ENCODE measurements around the gene MYH13. TPM values are rescaled to one million over a fixed set of nuclear protein-coding genes. Genes with fewer than 3 reads are reported as not detected.

MYH13 gene
- total RNA-seq, 1 donor from 2014 or later, result not detected

DNA sequence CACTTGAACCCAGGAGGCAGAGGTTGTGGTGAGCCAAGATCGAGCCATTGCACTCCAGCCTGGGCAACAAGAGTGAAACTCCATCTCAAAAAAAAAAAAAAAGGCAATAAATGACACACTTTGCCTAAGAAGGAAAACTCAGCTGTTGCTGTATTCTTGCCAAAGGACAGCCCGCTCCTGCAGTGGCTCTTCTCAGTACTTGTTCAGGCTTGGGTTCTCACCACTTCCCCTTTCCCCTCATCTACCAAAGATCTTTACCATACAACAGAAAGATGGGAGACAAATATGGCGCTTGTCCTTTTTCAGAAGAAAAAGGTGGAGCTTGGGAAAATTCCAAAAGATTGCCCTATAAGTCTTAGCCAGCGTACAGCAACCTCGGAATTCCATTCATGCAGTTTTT, 58.5 kb downstream of the MYH13 start:
- peaks cover 10% of the 10 kb centered on the region for H3K27me3 Mint-ChIP-seq (ENCODE audit: insufficient read depth, low read depth)
- Histone ChIP-seq H3K9me3 (ENCODE audit: low read depth) (no peaks in the 10 kb centered on the region), H3F3A (ENCODE audit: low read depth) (no peaks in the 10 kb centered on the region), H3K36me3 (no peaks in the 10 kb centered on the region), H3K79me2 (ENCODE audit: low read depth) (no peaks in the 10 kb centered on the region), H3K4me3 (no peak overlapping the region), H3K27ac (no peak overlapping the region), H3K9ac (no peak overlapping the region), H2AFZ (replicated peaks) (no peak overlapping the region), H4K20me1 (ENCODE audit: low read depth) (no peaks in the 10 kb centered on the region), H3K4me2 (no peak overlapping the region), H3K27me3 (no peaks in the 10 kb centered on the region), H3K4me1 (no peaks in the 10 kb centered on the region)
- peaks cover 2% of the 10 kb centered on the region for H3K4me1 Mint-ChIP-seq
- peaks cover 9% of the 10 kb centered on the region for H3K9me3 Mint-ChIP-seq
- no peaks in the 10 kb centered on the region for H3K36me3 Mint-ChIP-seq
- DNase-seq (ENCODE audit: low spot score), result no peak
- no peak overlapping the region for H3K4me3 Mint-ChIP-seq
- TF ChIP-seq EZH2 (IDR thresholded peaks at IDR 0.05) (no peak), EZH2phosphoT487 (IDR thresholded peaks at IDR 0.05) (no peak)
- TF ChIP-seq, protein P1, sequence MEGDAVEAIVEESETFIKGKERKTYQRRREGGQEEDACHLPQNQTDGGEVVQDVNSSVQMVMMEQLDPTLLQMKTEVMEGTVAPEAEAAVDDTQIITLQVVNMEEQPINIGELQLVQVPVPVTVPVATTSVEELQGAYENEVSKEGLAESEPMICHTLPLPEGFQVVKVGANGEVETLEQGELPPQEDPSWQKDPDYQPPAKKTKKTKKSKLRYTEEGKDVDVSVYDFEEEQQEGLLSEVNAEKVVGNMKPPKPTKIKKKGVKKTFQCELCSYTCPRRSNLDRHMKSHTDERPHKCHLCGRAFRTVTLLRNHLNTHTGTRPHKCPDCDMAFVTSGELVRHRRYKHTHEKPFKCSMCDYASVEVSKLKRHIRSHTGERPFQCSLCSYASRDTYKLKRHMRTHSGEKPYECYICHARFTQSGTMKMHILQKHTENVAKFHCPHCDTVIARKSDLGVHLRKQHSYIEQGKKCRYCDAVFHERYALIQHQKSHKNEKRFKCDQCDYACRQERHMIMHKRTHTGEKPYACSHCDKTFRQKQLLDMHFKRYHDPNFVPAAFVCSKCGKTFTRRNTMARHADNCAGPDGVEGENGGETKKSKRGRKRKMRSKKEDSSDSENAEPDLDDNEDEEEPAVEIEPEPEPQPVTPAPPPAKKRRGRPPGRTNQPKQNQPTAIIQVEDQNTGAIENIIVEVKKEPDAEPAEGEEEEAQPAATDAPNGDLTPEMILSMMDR (IDR thresholded peaks at IDR 0.05), result no peak
- no peak overlapping the region for H3K27ac Mint-ChIP-seq

DNA sequence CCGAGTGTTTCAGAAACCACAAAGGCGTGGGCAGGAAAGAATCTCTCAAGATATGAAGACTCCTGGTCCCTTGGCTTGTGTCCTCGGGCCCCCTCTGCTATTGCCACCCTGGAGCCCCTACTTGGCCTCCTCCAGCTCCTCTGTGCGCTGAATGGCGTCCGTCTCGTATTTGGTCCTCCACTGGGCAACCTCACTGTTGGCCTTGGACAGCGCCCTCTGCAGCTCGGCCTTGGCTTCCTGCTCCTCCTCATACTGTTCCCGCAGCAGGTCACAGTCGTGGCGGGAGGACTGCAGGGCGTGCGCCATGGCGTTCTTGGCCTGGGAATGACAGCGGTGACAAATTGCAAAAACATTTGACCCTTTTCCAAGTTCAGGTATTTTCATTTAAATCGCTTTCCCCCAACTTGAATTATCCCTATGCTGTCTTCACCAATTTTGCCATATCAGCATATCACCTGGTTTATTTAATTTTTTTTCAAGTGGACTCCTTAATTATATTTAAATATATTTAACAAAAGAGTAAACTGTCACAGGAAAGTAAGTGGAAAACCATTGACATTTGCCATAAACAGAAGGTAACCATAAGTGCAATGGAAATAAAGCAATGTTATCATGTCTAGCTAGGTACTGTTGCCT, 59.7 kb downstream of the MYH13 start:
- no peaks in the 10 kb centered on the region for H3F3A ChIP-seq (ENCODE audit: low read depth)
- DNase-seq (ENCODE audit: low spot score), result no peak
- Mint-ChIP-seq H3K36me3 (no peaks in the 10 kb centered on the region), H3K9me3 (peaks cover 9% of the 10 kb centered on the region), H3K27me3 (ENCODE audit: insufficient read depth, low read depth) (peaks cover 8% of the 10 kb centered on the region), H3K4me3 (no peak overlapping the region), H3K4me1 (peaks cover 2% of the 10 kb centered on the region), H3K27ac (no peak overlapping the region)
- H3K9me3 ChIP-seq (ENCODE audit: low read depth), result no peaks in the 10 kb centered on the region
- no peak overlapping the region for H3K4me3 ChIP-seq
- no peak overlapping the region for H3K9ac ChIP-seq
- no peak overlapping the region for H3K27ac ChIP-seq
- H3K4me1 ChIP-seq, result no peaks in the 10 kb centered on the region
- H3K27me3 ChIP-seq, result no peaks in the 10 kb centered on the region
- no peaks in the 10 kb centered on the region for H4K20me1 ChIP-seq (ENCODE audit: low read depth)
- TF ChIP-seq EZH2phosphoT487 (IDR thresholded peaks at IDR 0.05) (no peak), EZH2 (IDR thresholded peaks at IDR 0.05) (no peak)
- TF ChIP-seq, protein P1 (IDR thresholded peaks at IDR 0.05), result no peak
- H2AFZ ChIP-seq (replicated peaks), result no peak overlapping the region
- no peaks in the 10 kb centered on the region for H3K79me2 ChIP-seq (ENCODE audit: low read depth)
- H3K4me2 ChIP-seq, result no peak overlapping the region
- no peaks in the 10 kb centered on the region for H3K36me3 ChIP-seq

DNA sequence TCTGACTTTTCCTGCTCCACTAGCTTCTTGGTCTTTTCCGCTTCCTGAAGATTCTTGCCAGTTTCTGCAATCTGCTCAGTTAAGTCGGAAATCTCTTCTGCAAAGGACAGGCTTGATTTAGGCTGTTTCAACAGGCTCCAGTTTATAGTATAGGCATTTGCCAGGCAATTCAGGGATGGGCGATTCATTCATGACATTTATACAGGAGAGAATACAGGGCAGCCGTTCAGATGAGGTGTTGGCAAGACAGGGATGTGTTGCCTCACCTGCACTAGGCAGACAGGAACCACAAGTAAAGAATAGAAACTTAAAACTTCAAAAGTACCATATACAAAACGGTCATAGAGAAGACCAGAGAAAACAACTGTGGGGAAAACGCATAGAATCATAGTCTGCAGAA, 61.7 kb downstream of the MYH13 start:
- no peak for DNase-seq (ENCODE audit: low spot score)
- H3K27me3 Mint-ChIP-seq (ENCODE audit: insufficient read depth, low read depth), result peaks cover 5% of the 10 kb centered on the region
- no peaks in the 10 kb centered on the region for H3K36me3 Mint-ChIP-seq
- Histone ChIP-seq H4K20me1 (ENCODE audit: low read depth) (no peaks in the 10 kb centered on the region), H3K4me2 (no peak overlapping the region), H3K79me2 (ENCODE audit: low read depth) (no peaks in the 10 kb centered on the region), H3K27ac (no peak overlapping the region), H3K9ac (no peak overlapping the region), H2AFZ (replicated peaks) (no peak overlapping the region), H3K9me3 (ENCODE audit: low read depth) (no peaks in the 10 kb centered on the region), H3K36me3 (no peaks in the 10 kb centered on the region), H3F3A (ENCODE audit: low read depth) (no peaks in the 10 kb centered on the region), H3K27me3 (no peaks in the 10 kb centered on the region), H3K4me1 (no peaks in the 10 kb centered on the region), H3K4me3 (no peak overlapping the region)
- TF ChIP-seq EZH2phosphoT487 (IDR thresholded peaks at IDR 0.05) (no peak), EZH2 (IDR thresholded peaks at IDR 0.05) (no peak)
- TF ChIP-seq, protein P1 (IDR thresholded peaks at IDR 0.05), result no peak
- peaks cover 9% of the 10 kb centered on the region for H3K9me3 Mint-ChIP-seq
- no peak overlapping the region for H3K27ac Mint-ChIP-seq
- H3K4me3 Mint-ChIP-seq, result no peak overlapping the region
- H3K4me1 Mint-ChIP-seq, result no peaks in the 10 kb centered on the region

Measured in neural progenitor cell (in vitro differentiated cells).